DND-41 (cell line): ENCODE measurements around the gene DCAF15.

Source experiments
- ATAC-seq: fragments of 200-7000 bp; cut with Tn5 transposase; 3 replicates; pipeline ENCODE4 v1.9.1; 2021; ENCODE audit warnings: low read depth; ENCODE audit not compliant: insufficient read depth
- DNase-seq: peaks from one replicate; pipeline ENCODE4 v3.0.0-alpha.2; 2020
- H2AFZ ChIP-seq: 2 replicates; pipeline ENCODE4 v1.6.0; 2012; ENCODE audit warnings: low read depth, low read length
- H3K27ac ChIP-seq: 2 replicates; pipeline ENCODE4 v1.5.1; 2012; ENCODE audit warnings: low read length, inconsistent platforms
- H3K27me3 ChIP-seq: fragments of 200-600 bp; sonication (generic); 2 replicates; pipeline ENCODE4 v1.6.0; 2012; ENCODE audit warnings: low read length, mild to moderate bottlenecking, inconsistent platforms; ENCODE audit not compliant: insufficient read depth, poor library complexity
- H3K36me3 ChIP-seq: 2 replicates; pipeline ENCODE4 v1.5.1; 2012; ENCODE audit warnings: low read length, inconsistent platforms; ENCODE audit not compliant: insufficient read depth
- H3K4me1 ChIP-seq: 2 replicates; pipeline ENCODE4 v1.5.1; 2012; ENCODE audit warnings: mild to moderate bottlenecking, low read length; ENCODE audit not compliant: insufficient read depth
- H3K4me2 ChIP-seq: 2 replicates; pipeline ENCODE4 v1.6.0; 2012; ENCODE audit warnings: mild to moderate bottlenecking, moderate library complexity, low read length, inconsistent platforms; ENCODE audit not compliant: insufficient read depth
- H3K4me3 ChIP-seq, 2 experiments: fragments of 200-600 bp in 1 of 2; shearing (Covaris generic) in 1 of 2; 2 replicates each; pipeline ENCODE4 v1.5.1; 2012 to 2016; ENCODE audit warnings: inconsistent platforms in 2 of 2, low read length in 2 of 2, mild to moderate bottlenecking in 2 of 2, low read depth in 1 of 2, moderate library complexity in 1 of 2
- H3K79me2 ChIP-seq: 2 replicates; pipeline ENCODE4 v1.6.0; 2012; ENCODE audit warnings: low read length, inconsistent platforms; ENCODE audit not compliant: insufficient read depth
- H3K9ac ChIP-seq: 2 replicates; pipeline ENCODE4 v1.6.0; 2012; ENCODE audit warnings: low read depth, mild to moderate bottlenecking, inconsistent platforms, low read length, moderate library complexity
- H3K9me3 ChIP-seq: 2 replicates; pipeline ENCODE4 v1.5.1; 2012; ENCODE audit warnings: low read length, moderate library complexity, mild to moderate bottlenecking, inconsistent platforms; ENCODE audit not compliant: insufficient read depth, severe bottlenecking
- H4K20me1 ChIP-seq: 2 replicates; pipeline ENCODE4 v1.6.0; 2012; ENCODE audit warnings: low read length; ENCODE audit not compliant: insufficient read depth
- EZH2 ChIP-seq: IDR thresholded peaks from 3 replicates; pipeline ENCODE4 v1.6.1; 2012; ENCODE audit warnings: borderline replicate concordance, low read depth, mild to moderate bottlenecking, moderate library complexity, low read length, inconsistent platforms; ENCODE audit not compliant: severe bottlenecking
- TF ChIP-seq, protein P1 (sequence below): IDR thresholded peaks from 2 replicates; pipeline ENCODE4 v1.5.1; 2012; ENCODE audit warnings: borderline replicate concordance, low read length, moderate library complexity, mild to moderate bottlenecking; ENCODE audit not compliant: poor library complexity, severe bottlenecking; ENCODE audit errors: extremely low read depth

DCAF15 gene

GRCh38 chr19:13955662-13956364, 3.5 kb downstream of the DCAF15 start:
- DNase-seq (no peak), ATAC-seq (no peak)
- H2AFZ ChIP-seq, result no peak overlapping the region
- H3K4me1 ChIP-seq, result peaks cover 23% of the 10 kb centered on the region
- H3K36me3 ChIP-seq, result peaks cover 75% of the 10 kb centered on the region
- H3K27ac ChIP-seq, result no peak overlapping the region
- no peaks in the 10 kb centered on the region for H3K27me3 ChIP-seq
- H3K4me2 ChIP-seq, result no peak overlapping the region
- TF ChIP-seq EZH2, result no peak
- TF ChIP-seq, protein P1, sequence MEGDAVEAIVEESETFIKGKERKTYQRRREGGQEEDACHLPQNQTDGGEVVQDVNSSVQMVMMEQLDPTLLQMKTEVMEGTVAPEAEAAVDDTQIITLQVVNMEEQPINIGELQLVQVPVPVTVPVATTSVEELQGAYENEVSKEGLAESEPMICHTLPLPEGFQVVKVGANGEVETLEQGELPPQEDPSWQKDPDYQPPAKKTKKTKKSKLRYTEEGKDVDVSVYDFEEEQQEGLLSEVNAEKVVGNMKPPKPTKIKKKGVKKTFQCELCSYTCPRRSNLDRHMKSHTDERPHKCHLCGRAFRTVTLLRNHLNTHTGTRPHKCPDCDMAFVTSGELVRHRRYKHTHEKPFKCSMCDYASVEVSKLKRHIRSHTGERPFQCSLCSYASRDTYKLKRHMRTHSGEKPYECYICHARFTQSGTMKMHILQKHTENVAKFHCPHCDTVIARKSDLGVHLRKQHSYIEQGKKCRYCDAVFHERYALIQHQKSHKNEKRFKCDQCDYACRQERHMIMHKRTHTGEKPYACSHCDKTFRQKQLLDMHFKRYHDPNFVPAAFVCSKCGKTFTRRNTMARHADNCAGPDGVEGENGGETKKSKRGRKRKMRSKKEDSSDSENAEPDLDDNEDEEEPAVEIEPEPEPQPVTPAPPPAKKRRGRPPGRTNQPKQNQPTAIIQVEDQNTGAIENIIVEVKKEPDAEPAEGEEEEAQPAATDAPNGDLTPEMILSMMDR, result no peak
- no peaks in the 10 kb centered on the region for H3K9me3 ChIP-seq
- H3K4me3 ChIP-seq, result no peak overlapping the region
- H3K79me2 ChIP-seq, result peaks cover 33% of the 10 kb centered on the region
- H4K20me1 ChIP-seq, result peaks cover 37% of the 10 kb centered on the region
- no peak overlapping the region for H3K9ac ChIP-seq

GRCh38 chr19:13956365-13956744, 4.0 kb downstream of the DCAF15 start:
- Histone ChIP-seq H3K9me3 (no peaks in the 10 kb centered on the region), H3K4me1 (peaks cover 21% of the 10 kb centered on the region), H3K27ac (no peak overlapping the region), H3K9ac (no peak overlapping the region), H4K20me1 (peaks cover 37% of the 10 kb centered on the region), H3K36me3 (peaks cover 80% of the 10 kb centered on the region), H3K27me3 (no peaks in the 10 kb centered on the region), H3K79me2 (peaks cover 33% of the 10 kb centered on the region), H2AFZ (no peak overlapping the region), H3K4me3 (no peak overlapping the region), H3K4me2 (no peak overlapping the region)
- no peak for TF ChIP-seq EZH2
- TF ChIP-seq, protein P1, result no peak
- DNase-seq (no peak), ATAC-seq (no peak)

- Histone ChIP-seq H3K27ac (no peak overlapping the region), H3K36me3 (peaks cover 84% of the 10 kb centered on the region), H3K79me2 (peaks cover 33% of the 10 kb centered on the region), H3K4me1 (peaks cover 15% of the 10 kb centered on the region), H3K4me2 (no peak overlapping the region), H3K4me3 (no peak overlapping the region), H3K9ac (no peak overlapping the region), H2AFZ (no peak overlapping the region), H3K27me3 (no peaks in the 10 kb centered on the region), H3K9me3 (no peaks in the 10 kb centered on the region), H4K20me1 (peaks cover 37% of the 10 kb centered on the region)
- TF ChIP-seq, protein P1, result no peak
- TF ChIP-seq EZH2, result no peak
- ATAC-seq (no peak), DNase-seq (no peak)
These were observed 4.7 kb downstream of the DCAF15 start for GRCh38 chr19:13957051-13957450.

GRCh38 chr19:13958043-13958442, 5.7 kb downstream of the DCAF15 start:
- Histone ChIP-seq H3K27ac (no peak overlapping the region), H2AFZ (no peak overlapping the region), H4K20me1 (peaks cover 35% of the 10 kb centered on the region), H3K27me3 (no peaks in the 10 kb centered on the region), H3K9ac (no peak overlapping the region), H3K4me3 (no peak overlapping the region), H3K4me1 (peaks cover 13% of the 10 kb centered on the region), H3K79me2 (peaks cover 26% of the 10 kb centered on the region), H3K36me3 (peaks cover 88% of the 10 kb centered on the region), H3K9me3 (no peaks in the 10 kb centered on the region), H3K4me2 (no peak overlapping the region)
- DNase-seq (no peak), ATAC-seq (no peak)
- TF ChIP-seq EZH2, result no peak
